CD4-positive, alpha-beta T cell treated with Interleukin-2 at 100 ng/mL for 4 hours (primary cell): ENCODE data around the gene ARHGEF38.

Experiments
- DNase-seq: peaks from one replicate; pipeline ENCODE4 v3.0.0-alpha.2; 2020; ENCODE audit warnings: low spot score

Gene ARHGEF38, protein sequence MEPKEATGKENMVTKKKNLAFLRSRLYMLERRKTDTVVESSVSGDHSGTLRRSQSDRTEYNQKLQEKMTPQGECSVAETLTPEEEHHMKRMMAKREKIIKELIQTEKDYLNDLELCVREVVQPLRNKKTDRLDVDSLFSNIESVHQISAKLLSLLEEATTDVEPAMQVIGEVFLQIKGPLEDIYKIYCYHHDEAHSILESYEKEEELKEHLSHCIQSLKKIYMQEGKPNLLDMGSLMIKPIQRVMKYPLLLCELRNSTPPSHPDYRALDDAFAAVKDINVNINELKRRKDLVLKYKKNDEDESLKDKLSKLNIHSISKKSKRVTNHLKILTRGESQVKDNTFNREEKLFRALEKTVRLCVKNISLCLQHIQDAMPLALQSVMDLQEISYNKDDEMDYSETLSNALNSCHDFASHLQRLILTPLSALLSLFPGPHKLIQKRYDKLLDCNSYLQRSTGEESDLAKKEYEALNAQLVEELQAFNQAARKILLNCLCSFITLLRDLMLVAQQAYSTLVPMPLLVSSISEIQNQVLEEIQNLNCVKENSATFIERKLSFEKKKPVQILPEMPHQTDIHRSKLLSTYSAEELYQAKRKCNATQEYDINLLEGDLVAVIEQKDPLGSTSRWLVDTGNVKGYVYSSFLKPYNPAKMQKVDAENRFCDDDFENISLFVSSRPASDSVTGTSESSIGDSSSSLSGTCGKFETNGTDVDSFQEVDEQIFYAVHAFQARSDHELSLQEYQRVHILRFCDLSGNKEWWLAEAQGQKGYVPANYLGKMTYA

DNA sequence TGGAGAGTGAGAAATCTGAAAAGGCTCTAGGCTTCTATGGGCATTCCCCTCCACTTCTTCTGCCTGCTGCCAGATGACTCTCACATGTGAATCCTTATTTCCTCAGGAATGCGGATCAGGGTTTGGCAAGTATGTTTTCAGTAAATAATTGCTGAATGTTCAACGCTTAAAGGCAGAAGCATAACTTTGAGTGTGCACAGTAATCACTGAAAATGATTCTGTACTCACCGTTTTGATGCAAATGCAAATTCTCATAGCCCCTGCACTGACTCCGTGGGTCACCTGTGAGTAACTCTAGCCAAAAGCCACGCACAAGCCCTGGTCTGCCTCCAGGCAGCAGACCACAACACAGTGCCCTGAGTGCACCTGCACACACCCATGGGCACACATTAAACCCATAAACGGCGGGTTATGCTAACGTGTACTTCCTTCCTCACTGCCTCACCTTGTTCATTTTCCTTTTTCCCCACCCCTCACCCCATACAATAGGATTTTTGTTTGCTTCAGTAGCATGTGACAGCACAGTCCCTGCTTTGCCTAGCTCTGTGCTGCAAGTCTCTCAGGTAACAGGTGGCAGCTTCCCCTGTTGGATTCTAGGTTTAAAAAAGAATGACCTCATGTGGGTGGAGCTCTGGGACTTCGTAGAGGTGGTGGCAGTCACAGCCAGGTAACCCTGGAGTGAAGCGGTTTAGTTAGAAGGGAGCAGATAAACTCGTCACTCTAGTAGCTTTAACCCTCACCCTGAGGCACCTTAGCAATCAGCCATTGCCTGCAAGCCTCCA lies at the start of gene ARHGEF38:
ARHGEF38 (plus strand) TSS at position 656 of the 782 bp plus-strand sequence. CDS start 146 bp downstream, outside the sequence.
- no peak for DNase-seq

DNA sequence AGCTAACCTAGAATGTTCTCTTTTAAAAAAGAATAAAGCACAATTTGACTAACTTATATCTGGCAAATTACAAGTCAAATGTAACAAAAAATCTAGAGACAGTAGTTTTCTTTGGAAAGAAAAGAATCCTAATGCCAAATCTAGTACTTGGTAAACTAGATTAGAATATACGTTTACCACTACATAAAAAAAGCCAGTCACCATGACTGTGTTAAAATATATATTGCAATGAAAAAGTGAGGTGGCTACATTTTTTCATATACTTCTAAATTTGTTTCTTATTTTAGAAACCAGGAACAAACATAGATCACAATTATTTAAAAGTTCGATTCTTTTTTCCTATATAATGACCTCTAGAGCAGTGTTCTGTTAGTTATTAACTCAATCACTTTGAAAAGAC lies 48.9 kb upstream of the ARHGEF38 start:
- DNase-seq: no peak

DNA sequence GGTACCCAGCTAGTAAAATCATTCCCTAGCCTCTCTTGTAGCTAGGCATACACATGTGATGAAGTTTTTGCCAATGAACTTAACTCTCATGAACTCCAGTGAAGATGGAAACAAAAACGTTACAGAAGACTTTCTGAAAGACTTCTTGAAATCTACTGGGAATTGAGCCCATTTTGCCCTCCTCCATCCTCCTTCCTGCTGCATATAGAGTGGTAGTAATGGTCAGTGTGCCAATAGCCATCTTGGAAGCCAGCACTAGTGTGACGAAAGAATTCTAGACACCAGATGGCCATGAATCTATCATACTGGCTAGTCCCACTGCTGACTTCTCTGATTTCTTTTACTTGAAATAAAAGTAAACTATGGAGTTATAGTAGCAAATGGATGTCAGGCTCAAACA lies 47.7 kb upstream of the ARHGEF38 start:
- no peak for DNase-seq

DNA sequence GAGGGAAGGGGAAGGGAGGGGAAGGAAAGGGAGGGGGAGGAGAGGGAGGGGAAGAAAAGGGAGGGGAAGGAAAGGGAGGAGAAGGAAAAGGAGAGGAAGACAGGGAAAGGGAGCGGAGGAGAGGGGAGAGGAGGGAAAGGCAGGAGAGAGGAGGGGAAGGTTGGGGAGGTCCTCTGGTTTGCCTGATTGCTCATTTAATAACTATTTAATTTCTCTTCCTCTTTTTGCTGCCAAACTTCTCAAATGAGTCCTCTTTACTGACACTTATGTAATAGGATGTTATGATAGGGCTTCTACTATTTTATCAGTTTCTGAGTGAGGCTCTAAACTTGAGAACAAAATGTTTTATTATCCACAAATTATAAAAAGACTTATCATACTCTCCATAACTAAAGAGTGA lies 43.1 kb upstream of the ARHGEF38 start:
- DNase-seq: no peak

DNA sequence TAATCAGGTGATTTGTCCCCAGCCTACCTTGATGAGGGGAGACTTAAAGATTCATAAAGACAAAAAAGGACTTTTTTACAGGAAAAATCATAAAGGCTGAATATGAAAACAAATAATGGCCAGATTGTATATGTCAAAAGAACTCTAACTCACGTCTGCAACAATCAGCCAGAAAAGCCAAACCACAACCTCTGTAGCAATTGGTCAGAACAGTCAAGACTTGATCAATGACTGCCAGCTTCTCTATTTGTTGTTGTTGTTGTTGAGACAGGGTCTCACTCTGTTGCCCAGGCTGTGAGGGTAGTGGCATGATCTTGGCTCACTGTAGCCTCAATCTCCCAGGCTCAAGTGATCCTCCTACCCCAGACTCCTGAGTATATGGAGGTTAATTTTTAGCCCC lies 42.7 kb upstream of the ARHGEF38 start:
- DNase-seq: no peak

DNA sequence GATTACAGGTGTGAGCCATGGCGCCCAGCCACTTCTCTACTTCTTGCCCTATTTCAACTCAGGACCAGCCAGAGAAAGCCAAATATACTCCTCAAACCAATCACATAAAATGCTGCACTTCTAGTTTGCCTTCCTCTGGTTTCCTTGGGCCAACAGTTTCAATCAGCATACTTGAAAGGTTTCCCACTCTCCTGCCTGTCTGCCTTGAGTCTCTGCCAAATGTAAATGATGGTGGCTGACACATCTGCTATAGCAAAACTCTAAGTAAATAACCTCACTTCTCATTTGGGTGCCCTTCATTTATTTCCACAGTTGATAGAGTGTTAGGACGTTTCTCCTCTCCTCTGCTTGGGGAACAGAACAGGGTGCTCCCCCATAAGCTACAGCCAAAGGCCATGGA lies 42.2 kb upstream of the ARHGEF38 start:
- DNase-seq: no peak

DNA sequence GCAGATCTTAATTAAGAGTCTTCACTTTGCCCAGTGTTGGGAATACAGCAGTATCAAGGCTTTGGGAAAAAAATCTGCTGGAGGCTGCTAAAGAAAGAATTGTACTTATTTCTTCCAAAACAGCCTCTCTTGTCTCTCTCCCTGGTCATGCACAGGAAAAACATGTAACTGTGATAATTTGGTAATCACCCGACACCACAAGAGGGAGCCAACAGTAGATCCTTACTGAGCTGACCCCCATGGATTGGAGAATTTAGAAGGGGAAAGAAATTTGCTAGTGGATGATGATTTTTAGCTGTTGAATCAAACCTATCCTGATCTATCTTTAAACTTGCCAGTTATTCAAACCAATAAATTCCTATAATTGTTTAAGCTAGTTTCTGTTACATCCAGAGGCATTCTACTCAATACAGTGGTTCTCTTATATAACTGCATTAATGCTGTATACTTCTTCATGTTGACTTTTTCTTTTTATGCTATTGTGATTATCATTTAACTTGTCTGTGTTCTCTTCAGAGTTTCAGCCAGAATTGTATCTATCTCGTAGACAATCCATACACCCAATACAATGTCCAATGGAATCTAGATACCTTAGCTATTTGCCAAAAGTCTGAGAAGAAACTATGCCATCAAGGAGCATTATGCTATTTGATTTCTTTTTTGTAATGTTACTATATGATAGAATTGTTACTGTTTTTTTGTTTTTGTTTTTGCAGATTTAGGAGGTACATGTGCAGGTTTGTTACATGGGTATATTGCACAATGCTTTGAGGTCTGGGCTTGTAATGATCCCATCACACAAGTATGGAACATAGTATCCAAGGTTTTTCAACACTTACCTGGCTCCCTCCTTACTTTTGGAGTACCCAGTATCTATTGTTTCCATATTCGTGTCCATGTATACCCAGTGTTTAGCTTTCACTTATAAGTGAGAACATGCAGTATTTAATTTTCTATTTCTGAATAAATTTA lies 31.3 kb upstream of the ARHGEF38 start:
- DNase-seq: no peak

DNA sequence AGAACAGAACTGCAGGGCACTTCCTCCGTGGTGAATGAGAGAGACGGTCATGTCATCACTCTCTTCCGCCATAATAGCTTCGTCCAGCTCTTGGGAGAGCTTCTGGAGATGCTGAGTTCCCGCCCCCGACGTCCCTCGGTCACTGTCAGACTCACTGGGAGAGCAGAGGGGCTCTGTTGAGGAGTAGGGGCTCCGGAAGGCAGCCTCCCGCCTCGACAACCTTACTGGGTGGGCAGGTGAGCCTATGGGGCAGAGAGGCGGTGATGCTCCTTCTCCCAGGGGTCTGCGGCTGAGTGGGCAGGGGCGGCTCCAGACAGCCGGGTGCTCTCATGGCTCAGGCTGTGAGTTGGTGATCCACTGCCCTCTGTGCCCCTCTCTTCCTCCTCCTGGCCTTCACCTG lies 25.8 kb upstream of the ARHGEF38 start:
- DNase-seq: no peak

DNA sequence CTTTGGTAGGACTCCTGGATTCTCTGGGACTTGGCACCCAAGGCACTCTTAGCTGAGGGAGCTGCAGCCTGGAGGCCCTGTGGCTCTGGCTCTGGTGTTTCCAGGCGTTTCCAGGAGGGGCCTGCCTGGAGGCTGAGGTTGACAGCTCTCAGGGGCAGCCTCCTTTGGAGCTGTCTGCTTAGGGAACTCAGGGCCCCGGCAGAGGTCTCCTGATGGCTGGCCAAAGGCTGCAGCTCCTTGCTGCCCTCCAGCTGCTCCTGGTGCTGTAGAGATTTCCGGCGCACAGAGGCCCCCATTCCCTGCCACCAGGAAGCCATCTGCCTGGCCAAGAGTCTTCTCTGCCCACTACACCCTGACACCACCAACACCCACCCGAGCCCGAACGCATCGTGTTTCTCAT lies 25.3 kb upstream of the ARHGEF38 start:
- no peak for DNase-seq

DNA sequence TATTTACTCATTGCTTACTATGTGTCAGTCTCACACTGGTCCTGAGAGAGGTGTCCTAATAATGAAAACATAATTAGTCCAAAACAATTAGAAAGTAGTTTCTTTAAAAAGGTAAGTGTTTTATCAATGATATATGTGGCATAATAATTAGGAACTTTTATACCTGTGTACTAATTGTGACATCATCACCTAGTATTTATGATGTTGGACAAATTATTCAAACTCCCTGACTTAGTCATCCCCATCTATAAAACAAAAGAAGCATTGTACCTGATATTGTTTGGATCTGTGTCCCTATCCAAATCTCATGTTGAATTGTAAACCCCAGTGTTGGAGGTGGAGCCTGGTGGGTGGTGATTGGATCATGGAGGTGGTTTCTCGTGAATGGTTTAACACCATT lies 15.8 kb upstream of the ARHGEF38 start:
- DNase-seq: no peak

DNA sequence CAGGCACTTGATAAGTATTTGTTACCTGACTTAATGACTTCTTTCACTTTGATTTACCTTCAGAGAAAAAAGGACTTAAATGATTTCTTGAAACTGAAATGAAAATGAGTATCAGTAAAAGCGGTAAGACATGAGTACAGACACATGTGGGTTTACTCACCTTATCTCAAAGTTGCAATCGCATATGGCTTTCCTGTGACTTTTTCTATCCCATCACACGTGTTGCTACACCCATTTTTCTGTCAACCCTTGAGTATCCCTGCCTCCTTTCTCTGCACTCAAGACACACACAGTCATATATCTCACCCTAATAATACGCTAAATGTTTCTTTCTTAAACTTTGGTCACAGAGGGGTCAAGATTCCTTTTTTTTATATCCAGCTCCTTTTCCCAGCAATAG lies 11.0 kb upstream of the ARHGEF38 start:
- DNase-seq: no peak

DNA sequence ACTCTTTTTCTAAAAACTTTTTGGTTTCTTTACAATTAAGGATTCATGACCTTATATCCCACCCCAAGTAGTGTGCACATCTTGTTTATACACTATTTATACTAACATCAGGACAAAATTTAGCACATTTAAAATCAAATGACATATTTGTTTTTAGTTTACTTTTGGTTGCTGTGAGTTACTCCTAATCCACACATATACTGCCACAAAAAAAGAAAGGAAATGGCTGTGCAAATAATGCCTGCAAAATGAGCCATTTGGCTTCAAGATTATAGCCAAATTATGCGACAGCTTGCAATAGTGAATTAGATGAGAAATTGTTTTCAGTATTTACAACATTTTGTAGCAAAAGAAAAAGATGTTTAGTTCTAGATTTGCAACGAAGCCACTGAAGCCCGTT lies 10.4 kb upstream of the ARHGEF38 start:
- no peak for DNase-seq

DNA sequence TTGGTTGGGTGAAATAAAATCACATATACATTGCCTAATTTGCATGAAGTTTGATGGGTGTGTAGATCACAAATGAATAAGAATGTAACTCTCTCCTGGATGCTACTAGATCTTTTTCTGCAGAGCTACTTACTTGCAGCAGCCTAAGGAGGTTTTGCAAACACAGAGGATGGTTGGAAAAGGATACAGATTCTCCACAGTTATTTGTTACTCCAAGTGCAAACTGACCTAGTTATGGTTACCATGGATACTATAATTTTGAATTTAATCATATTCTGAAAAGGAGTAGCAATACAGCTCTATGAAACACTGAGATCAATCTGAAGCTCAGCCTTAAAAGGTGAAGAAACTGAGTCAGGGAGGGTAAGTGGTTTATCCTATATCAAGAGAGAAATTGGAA lies 9.1 kb upstream of the ARHGEF38 start:
- DNase-seq: no peak

DNA sequence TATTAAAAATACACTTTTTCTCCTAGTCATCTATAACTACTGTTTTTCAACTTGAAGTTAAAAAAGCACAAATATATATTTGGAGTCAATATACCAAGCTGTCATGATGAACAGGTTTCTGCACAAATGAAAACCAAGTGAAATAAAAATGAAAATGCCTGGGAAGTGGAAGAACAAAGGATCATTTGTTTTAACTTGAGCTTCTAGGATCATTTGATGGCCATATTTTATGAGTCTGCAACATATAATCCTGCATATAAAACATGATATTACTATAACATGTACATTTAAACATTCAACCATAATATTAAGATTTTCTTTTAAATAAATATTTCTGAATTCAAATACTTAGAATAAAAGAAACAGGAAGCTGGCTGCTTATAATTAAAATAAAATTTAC lies 8.5 kb upstream of the ARHGEF38 start:
- DNase-seq: no peak

DNA sequence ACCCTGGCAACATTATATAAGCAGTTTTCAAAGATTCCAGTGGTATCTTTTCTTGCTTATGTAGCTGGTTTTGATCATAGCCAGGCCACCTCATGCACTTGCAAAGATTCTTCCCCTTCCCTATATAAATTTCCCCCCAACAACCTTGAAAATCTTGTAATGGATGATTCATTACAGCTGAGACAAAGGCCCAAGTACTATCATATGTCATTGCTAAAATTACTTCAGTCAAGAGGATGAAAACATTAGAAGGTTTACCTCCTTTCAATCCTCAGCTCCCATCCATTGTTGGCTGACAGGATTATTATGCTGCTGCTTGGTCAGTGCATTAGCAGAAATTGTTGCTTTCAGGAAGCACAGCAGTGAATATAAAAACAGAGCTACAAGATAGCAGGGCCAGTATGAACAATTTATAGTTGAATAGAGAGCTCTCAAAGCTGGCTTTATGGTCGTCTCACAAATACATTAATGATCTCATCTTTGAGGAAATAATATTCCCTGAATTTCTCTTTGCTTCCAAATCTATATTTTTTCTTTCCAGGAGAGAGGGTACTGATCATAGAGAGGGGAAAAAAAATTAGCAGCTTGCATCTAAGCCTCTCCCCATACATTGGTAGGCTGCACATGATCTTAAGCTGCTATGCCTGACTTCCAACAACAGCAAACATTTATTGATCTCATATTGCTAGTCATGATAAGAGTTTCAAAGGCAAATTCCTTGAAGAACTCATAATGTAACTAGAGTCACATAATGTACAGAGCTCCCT lies 7.7 kb upstream of the ARHGEF38 start:
- DNase-seq: no peak

DNA sequence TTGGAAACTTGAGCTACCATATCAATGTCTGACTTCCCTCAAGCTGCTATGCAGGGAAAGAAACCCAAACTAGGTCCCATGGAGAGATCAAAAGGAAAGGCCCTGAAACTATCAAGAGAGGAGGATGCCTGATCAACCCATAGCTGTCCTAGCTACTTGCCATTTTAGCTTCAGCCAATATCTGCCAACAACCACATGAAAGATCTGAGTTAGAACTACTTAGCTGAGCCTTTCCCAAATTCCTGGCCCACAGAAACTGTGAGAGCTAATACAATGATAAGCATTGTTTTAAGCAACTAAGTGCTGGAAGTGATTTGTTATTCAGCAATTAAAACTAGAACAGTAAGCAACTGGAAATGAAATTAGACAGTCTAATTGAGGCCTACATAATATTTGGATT lies 6.3 kb upstream of the ARHGEF38 start:
- DNase-seq: no peak

DNA sequence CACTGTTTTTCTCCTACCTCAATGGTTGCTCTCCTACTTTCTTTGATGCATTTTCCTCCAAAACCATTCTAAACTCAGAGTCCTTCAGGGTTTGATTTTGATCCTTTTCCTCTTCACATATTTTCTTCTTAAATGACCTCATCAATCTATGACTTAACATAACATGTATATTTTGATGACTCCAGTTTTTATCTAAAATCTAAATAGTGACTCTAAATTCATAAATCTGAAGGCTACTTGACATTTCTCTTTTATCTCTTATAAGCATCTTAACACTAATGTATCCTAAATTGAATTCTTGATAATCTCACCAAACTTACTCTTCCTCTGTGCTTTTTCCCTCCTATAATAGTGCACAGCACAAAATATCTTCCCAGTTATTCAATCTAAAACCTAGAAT lies 4.7 kb upstream of the ARHGEF38 start:
- no peak for DNase-seq

DNA sequence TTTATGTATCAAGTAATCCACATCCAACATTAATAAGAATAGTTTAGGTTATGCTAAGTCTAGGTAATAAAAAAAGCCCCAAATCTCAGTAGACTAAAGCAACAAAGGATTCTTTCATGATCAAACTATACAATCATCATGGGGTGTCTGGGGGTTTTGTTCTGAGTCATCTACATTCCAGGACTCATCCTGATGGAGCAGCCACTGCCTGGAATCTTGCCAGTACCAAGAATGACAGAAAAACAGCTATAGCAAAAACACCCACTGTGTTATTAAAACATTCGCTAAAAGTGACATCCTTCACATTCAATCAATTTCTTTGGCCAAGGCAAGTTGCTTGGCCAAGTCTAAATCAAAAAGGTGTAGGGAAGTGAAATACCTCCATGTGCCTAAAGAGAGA lies 3.9 kb upstream of the ARHGEF38 start:
- DNase-seq: no peak

DNA sequence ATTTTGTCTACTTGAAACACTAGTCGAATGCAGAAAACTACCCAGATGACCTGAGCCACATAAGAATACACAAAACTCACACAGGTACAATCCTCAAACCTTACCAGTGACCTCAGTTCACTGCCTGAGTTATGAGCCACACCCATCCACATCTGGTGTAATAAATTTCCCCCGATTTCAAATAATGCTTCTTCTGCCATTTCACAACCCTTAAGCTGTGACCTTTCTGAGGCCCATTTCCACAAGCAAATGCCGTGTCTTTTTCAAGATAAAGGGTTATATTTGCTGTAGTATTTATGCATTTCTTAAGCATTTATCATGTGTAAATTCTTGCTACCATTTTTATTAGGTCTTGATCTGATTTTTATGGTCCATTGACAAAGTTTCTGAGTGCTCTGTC lies 1.8 kb upstream of the ARHGEF38 start:
- DNase-seq: no peak

DNA sequence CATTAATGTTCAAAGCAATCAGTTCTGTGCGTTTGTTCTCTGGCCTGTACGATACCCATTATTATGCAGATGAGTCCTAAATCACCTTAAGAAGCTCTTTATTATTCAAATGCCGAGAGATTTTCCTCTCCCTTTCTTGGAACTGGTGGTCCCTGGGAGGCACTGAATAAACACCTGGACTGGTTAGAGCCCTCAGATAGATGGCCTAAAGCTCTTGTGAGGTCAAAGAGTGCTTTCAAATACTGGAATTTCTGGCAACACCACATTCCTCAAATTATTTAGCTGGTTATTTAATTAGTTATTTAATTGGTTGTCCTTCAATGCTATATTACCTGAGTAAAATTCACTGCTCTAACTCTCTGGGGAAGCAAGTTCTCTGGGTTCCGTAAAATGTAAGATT lies 3.0 kb downstream of the ARHGEF38 start:
- DNase-seq: no peak

DNA sequence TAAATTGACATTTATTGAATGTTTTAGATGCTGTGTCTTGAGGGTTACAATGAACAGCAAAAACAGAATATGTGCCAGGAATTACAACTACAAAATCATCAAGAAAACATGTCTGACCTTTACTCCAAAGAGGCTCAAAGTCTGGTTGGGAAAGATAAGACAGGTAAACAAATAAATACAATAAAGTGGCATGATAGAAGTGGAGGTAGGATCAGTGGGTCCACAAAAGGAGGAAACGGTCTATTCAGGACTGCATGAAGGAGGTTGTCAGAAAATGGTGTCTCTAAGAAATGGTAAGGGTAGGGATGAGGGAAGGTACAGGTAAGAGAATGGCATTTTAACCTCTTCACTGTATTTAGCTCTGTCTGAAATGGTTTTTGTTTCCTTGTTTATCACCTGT lies 3.8 kb downstream of the ARHGEF38 start:
- DNase-seq: no peak
